Astrocyte (in vitro differentiated cells and primary cell): Measurements from ENCODE around the gene SLC16A6. TPM values are rescaled to one million over a fixed set of nuclear protein-coding genes. Genes with fewer than 3 reads are reported as not detected.
"Not testable (repeated sequence)": the region's sequence is repeated elsewhere in the genome, so short reads cannot be mapped to it uniquely, and the experiment has no call there.

Experiments
- DNase-seq: peaks from one replicate; pipeline ENCODE4 v3.0.0-alpha.2; 2010; ENCODE audit warnings: low read depth
- FAIRE-seq: peaks from 2 replicates; lab custom pipeline; 2011; peaks lifted over from hg19 to GRCh38; lab: Jason Lieb, UNC
- H2AFZ ChIP-seq: 2 replicates; pipeline ENCODE4 v1.6.0; 2012; ENCODE audit warnings: low read depth, low read length, inconsistent platforms
- H3K27ac ChIP-seq: 2 replicates; pipeline ENCODE4 v1.5.1; 2011; ENCODE audit warnings: low read depth, low read length, inconsistent platforms
- H3K27me3 ChIP-seq: 2 replicates; pipeline ENCODE4 v1.6.0; 2011; ENCODE audit warnings: low read length, inconsistent platforms; ENCODE audit not compliant: insufficient read depth
- H3K36me3 ChIP-seq: 2 replicates; pipeline ENCODE4 v1.5.1; 2011; ENCODE audit warnings: low read length, inconsistent platforms; ENCODE audit not compliant: insufficient read depth
- H3K4me1 ChIP-seq: 2 replicates; pipeline ENCODE4 v1.5.1; 2011; ENCODE audit warnings: low read length, inconsistent platforms; ENCODE audit not compliant: insufficient read depth
- H3K4me2 ChIP-seq: 2 replicates; pipeline ENCODE4 v1.6.0; 2012; ENCODE audit warnings: low read length, inconsistent platforms
- H3K4me3 ChIP-seq: 2 replicates; pipeline ENCODE4 v1.5.1; 2011; ENCODE audit warnings: low read depth, mild to moderate bottlenecking, low read length, inconsistent platforms; ENCODE audit not compliant: insufficient read depth
- H3K79me2 ChIP-seq: 2 replicates; pipeline ENCODE4 v1.6.0; 2012; ENCODE audit warnings: mild to moderate bottlenecking, low read length, inconsistent platforms; ENCODE audit not compliant: insufficient read depth
- H3K9ac ChIP-seq: 2 replicates; pipeline ENCODE4 v1.6.0; 2012; ENCODE audit warnings: mild to moderate bottlenecking, low read length, inconsistent platforms
- H3K9me3 ChIP-seq: 2 replicates; pipeline ENCODE4 v1.5.1; 2012; ENCODE audit warnings: low read depth, mild to moderate bottlenecking, low read length, inconsistent platforms; ENCODE audit not compliant: insufficient read depth
- H4K20me1 ChIP-seq: 2 replicates; pipeline ENCODE4 v1.6.0; 2012; ENCODE audit warnings: low read length, inconsistent platforms; ENCODE audit not compliant: insufficient read depth
- H3K27ac Mint-ChIP-seq: one replicate; pipeline ENCODE4 v1.8.0; 2021; ENCODE audit warnings: mild to moderate bottlenecking, mixed read lengths; ENCODE audit not compliant: unreplicated experiment
- H3K27me3 Mint-ChIP-seq: one replicate; pipeline ENCODE4 v1.8.0; 2021; ENCODE audit warnings: low read depth, mixed read lengths; ENCODE audit not compliant: unreplicated experiment
- H3K36me3 Mint-ChIP-seq: one replicate; pipeline ENCODE4 v1.8.0; 2021; ENCODE audit warnings: low read depth, mixed read lengths; ENCODE audit not compliant: unreplicated experiment
- H3K4me1 Mint-ChIP-seq: one replicate; pipeline ENCODE4 v1.8.0; 2021; ENCODE audit warnings: low read depth, mixed read lengths; ENCODE audit not compliant: unreplicated experiment
- H3K4me3 Mint-ChIP-seq: one replicate; pipeline ENCODE4 v1.8.0; 2021; ENCODE audit warnings: mild to moderate bottlenecking, moderate library complexity, mixed read lengths; ENCODE audit not compliant: unreplicated experiment
- H3K9me3 Mint-ChIP-seq: one replicate; pipeline ENCODE4 v1.8.0; 2021; ENCODE audit warnings: mild to moderate bottlenecking, mixed read lengths; ENCODE audit not compliant: unreplicated experiment
- EZH2 ChIP-seq: IDR thresholded peaks from 2 replicates; pipeline ENCODE4 v1.6.1; 2012; ENCODE audit warnings: mild to moderate bottlenecking, low read length, inconsistent platforms; ENCODE audit not compliant: insufficient read depth
- total RNA-seq: library from RNA; stranded (reverse); gene quantifications from 2 replicates; pipeline ENCODE4 v1.2.1, GENCODE V29; 2021
- TF ChIP-seq, protein P1 (sequence below): IDR thresholded peaks from 2 replicates; pipeline ENCODE4 v1.5.1; 2011; ENCODE audit warnings: low read depth, mild to moderate bottlenecking, inconsistent platforms, low read length, moderate library complexity; ENCODE audit not compliant: insufficient read depth

The SLC16A6 gene
- total RNA-seq, 1 donor from 2014 or later: 0.34 TPM

DNA sequence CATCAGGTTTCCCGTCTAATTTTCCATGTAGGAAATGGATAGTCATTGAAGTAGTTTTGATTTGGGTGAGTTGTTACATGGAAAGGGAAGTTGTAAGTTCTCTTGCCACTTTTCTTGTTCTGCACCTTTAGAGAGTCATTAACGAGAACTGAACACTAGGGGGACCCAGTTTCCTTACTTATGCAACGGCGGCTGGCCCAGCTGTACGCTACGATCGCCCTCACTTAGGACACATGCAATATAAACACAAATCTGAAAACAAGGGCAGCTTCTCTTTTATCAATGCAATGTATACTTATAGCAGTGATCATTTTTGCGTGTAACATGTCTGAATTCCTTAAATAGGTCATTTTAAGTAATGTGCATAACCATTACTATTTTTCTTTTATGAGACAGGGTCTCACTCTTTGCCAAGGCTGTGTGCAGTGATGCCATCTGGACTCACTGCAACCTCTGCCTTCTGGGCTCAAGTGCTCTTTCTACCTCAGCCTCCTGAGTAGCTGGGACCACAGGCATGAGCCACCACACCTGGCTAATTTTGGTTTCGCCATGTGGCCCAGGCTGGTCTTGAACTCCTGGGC is 27.7 kb downstream of the SLC16A6 start:
- H3K27ac ChIP-seq, H3K9ac ChIP-seq, H3K4me3 Mint-ChIP-seq, H3K27me3 Mint-ChIP-seq, H3K36me3 Mint-ChIP-seq, H3K9me3 ChIP-seq, H4K20me1 ChIP-seq, H3K27ac Mint-ChIP-seq, H3K36me3 ChIP-seq, H2AFZ ChIP-seq, H3K4me1 ChIP-seq, H3K4me2 ChIP-seq, H3K27me3 ChIP-seq, H3K4me1 Mint-ChIP-seq, H3K9me3 Mint-ChIP-seq, H3K79me2 ChIP-seq, H3K4me3 ChIP-seq: not testable (repeated sequence)
- TF ChIP-seq, protein P1, sequence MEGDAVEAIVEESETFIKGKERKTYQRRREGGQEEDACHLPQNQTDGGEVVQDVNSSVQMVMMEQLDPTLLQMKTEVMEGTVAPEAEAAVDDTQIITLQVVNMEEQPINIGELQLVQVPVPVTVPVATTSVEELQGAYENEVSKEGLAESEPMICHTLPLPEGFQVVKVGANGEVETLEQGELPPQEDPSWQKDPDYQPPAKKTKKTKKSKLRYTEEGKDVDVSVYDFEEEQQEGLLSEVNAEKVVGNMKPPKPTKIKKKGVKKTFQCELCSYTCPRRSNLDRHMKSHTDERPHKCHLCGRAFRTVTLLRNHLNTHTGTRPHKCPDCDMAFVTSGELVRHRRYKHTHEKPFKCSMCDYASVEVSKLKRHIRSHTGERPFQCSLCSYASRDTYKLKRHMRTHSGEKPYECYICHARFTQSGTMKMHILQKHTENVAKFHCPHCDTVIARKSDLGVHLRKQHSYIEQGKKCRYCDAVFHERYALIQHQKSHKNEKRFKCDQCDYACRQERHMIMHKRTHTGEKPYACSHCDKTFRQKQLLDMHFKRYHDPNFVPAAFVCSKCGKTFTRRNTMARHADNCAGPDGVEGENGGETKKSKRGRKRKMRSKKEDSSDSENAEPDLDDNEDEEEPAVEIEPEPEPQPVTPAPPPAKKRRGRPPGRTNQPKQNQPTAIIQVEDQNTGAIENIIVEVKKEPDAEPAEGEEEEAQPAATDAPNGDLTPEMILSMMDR: peak; percentile 49
- FAIRE-seq (peak; percentile 98), DNase-seq (peak; percentile 14)

DNA sequence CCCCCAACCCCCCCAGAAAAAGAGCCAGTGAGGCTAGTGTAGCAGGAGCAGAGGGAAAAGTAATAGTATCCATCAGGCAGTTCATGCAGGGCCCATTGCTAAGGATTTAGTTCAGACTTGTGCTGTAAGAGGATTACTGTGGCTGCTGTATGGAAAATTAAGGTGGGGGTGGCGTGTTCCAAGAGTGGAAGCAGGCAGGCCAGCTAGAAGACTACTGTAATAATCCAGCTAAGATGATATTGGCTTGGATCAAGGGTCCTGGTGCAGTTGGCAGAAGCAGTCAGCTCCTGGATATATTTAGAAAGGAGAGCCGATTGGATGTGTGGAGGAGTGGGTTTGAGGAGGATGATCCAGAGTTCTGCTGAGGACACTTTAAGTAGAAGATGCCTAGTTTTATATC is 28.5 kb downstream of the SLC16A6 start:
- not testable (repeated sequence) for H3K4me3 Mint-ChIP-seq, H4K20me1 ChIP-seq, H2AFZ ChIP-seq, H3K36me3 Mint-ChIP-seq, H3K9me3 Mint-ChIP-seq, H3K79me2 ChIP-seq, H3K4me1 ChIP-seq, H3K36me3 ChIP-seq, FAIRE-seq, DNase-seq, H3K4me3 ChIP-seq, H3K27me3 ChIP-seq, H3K4me2 ChIP-seq, H3K27ac ChIP-seq, H3K9ac ChIP-seq, H3K4me1 Mint-ChIP-seq, H3K9me3 ChIP-seq, H3K27ac Mint-ChIP-seq, H3K27me3 Mint-ChIP-seq

DNA sequence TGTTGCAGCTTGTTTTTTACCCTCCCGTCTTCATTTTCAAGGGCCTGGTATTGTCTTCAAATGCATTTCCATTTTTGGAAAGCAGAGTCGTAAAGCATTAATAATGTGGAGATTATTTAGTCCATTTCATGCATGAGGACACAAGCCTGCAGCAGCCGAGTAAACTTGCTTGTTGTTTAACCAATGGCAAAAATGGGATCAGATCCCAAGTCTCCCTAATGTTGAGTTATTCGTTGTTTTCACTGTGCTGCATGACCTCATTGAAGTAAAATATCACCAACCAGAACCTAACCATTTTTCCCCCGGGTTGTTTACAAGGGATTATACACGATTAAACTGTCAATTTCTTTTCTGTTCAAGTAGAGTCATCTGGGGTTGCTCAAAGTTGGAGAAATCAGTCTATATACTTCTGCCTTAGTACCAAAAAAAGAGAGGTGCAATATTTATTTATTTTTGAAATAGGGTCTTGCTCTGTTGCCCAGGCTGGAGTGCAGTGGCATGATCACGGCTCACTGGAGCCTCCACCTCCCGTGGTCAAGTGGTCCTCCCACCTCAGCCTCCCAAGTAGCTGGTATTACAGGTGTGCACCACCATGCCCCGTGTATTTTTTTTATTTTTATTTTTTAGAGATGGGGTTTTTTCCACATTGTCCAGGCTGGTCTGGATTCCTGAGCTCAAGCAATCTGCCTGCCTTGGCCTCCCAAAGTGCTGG is 30.7 kb downstream of the SLC16A6 start:
- Mint-ChIP-seq H3K36me3 (peaks cover 2% of the 10 kb centered on the region), H3K4me3 (no peak overlapping the region), H3K9me3 (no peaks in the 10 kb centered on the region), H3K4me1 (peaks cover 3% of the 10 kb centered on the region), H3K27me3 (no peaks in the 10 kb centered on the region), H3K27ac (no peak overlapping the region)
- no peak overlapping the region for H2AFZ ChIP-seq
- H3K4me3 ChIP-seq: no peak overlapping the region
- FAIRE-seq (no peak), DNase-seq (peak; percentile 14)
- TF ChIP-seq, protein P1: no peak
- TF ChIP-seq EZH2: no peak
- H3K27ac ChIP-seq: no peak overlapping the region
- no peaks in the 10 kb centered on the region for H4K20me1 ChIP-seq
- H3K27me3 ChIP-seq: no peaks in the 10 kb centered on the region
- no peaks in the 10 kb centered on the region for H3K79me2 ChIP-seq
- H3K4me2 ChIP-seq: no peak overlapping the region
- peaks cover 2% of the 10 kb centered on the region for H3K4me1 ChIP-seq
- H3K9me3 ChIP-seq: no peaks in the 10 kb centered on the region
- peaks cover 5% of the 10 kb centered on the region for H3K36me3 ChIP-seq
- no peak overlapping the region for H3K9ac ChIP-seq

DNA sequence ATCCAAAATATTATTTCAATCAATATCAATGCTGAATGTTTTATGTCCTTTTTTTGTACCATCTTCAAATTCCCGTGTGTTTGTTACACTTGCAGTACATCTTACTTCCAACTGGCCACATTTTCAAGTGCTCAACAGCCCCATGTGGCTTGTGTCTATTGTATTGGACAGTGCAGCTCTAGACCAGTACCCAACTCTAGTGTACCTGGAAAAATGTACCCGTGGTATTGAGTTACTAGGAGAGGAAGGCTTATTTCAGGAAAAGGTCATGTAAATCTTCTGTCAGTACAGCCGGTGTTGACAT is 31.3 kb downstream of the SLC16A6 start:
- not testable (repeated sequence) for FAIRE-seq, H3K4me1 Mint-ChIP-seq, H3K27me3 Mint-ChIP-seq, H3K36me3 Mint-ChIP-seq, H3K27ac Mint-ChIP-seq, H3K4me1 ChIP-seq, H3K27ac ChIP-seq, H3K9me3 ChIP-seq, H3K9me3 Mint-ChIP-seq, H3K79me2 ChIP-seq, H4K20me1 ChIP-seq, H3K9ac ChIP-seq, H3K27me3 ChIP-seq, DNase-seq, H3K36me3 ChIP-seq
- peak overlapping the region; percentile 63 for H3K4me3 Mint-ChIP-seq
- Histone ChIP-seq H3K4me2 (peak overlapping the region; percentile 73), H2AFZ (peak overlapping the region; percentile 24), H3K4me3 (peak overlapping the region; percentile 23)
